NCI-H2029 (cell line): ENCODE measurements around the gene SOST.

ENCODE experiments used
- DNase-seq: peaks from one replicate; lab custom pipeline; 2025; lab: John Stamatoyannopoulos, UW

Gene SOST

GRCh38 chr17:43707184-43707583, 51.4 kb downstream of the SOST start:
- DNase-seq, result no peak

GRCh38 chr17:43706235-43706634, 52.4 kb downstream of the SOST start:
- DNase-seq, result no peak
